HG02970 (cell line): ENCODE measurements around the gene LRIG2.
A peak's percentile ranks its signal among the peaks of the same experiment; 100 is the strongest.
"Not testable (repeated sequence)": the region's sequence is repeated elsewhere in the genome, so short reads cannot be mapped to it uniquely, and the experiment has no call there.

Experiments
- ATAC-seq: cut with Tn5 transposase; IDR thresholded peaks from one replicate; pipeline ENCODE4 v1.9.1; 2021; ENCODE audit warnings: mild to moderate bottlenecking, moderate library complexity, moderate number of reproducible peaks; ENCODE audit not compliant: unreplicated experiment, low FRiP score

LRIG2 gene

GRCh38 chr1:113058941-113059706 lies 13.9 kb upstream of the LRIG2 start:
- ATAC-seq = no peak

- ATAC-seq = not testable (repeated sequence)
Measured at GRCh38 chr1:113063456-113063855, 9.5 kb upstream of the LRIG2 start.

- no peak for ATAC-seq
Measured at GRCh38 chr1:113072141-113072756, 749 bp upstream of the LRIG2 start.

- ATAC-seq = peak; percentile 26
Measured at GRCh38 chr1:113073479-113073950, 517 bp downstream of the LRIG2 start.

- ATAC-seq = no peak
Measured at GRCh38 chr1:113074237-113074636, 1.2 kb downstream of the LRIG2 start.

- not testable (repeated sequence) for ATAC-seq
Measured at GRCh38 chr1:113077978-113078377, 5.0 kb downstream of the LRIG2 start.

GRCh38 chr1:113086541-113086940 lies 13.5 kb downstream of the LRIG2 start:
- ATAC-seq = no peak

- no peak for ATAC-seq
Measured at GRCh38 chr1:113088972-113089371, 16.0 kb downstream of the LRIG2 start.

- no peak for ATAC-seq
Measured at GRCh38 chr1:113090051-113090450, 17.1 kb downstream of the LRIG2 start.

- ATAC-seq = no peak
Measured at GRCh38 chr1:113091988-113092594, 19.1 kb downstream of the LRIG2 start.

GRCh38 chr1:113094506-113094905 lies 21.5 kb downstream of the LRIG2 start:
- no peak for ATAC-seq

GRCh38 chr1:113095790-113096455 lies 22.9 kb downstream of the LRIG2 start:
- no peak for ATAC-seq

- ATAC-seq = no peak
Measured at GRCh38 chr1:113096493-113096892, 23.5 kb downstream of the LRIG2 start.

- no peak for ATAC-seq
Measured at GRCh38 chr1:113101588-113101987, 28.6 kb downstream of the LRIG2 start.

- no peak for ATAC-seq
Measured at GRCh38 chr1:113103048-113103447, 30.1 kb downstream of the LRIG2 start.

GRCh38 chr1:113103977-113104376 lies 31.0 kb downstream of the LRIG2 start:
- ATAC-seq = no peak

- ATAC-seq = no peak
Measured at GRCh38 chr1:113106910-113107309, 33.9 kb downstream of the LRIG2 start.

- ATAC-seq = no peak
Measured at GRCh38 chr1:113109908-113110554, 37.0 kb downstream of the LRIG2 start.

GRCh38 chr1:113118266-113118665 lies 45.3 kb downstream of the LRIG2 start:
- ATAC-seq = no peak

- ATAC-seq = no peak
Measured at GRCh38 chr1:113123737-113124136, 50.7 kb downstream of the LRIG2 start.

- no peak for ATAC-seq
Measured at GRCh38 chr1:113124366-113124765, 51.4 kb downstream of the LRIG2 start.
